Calu3 (cell line): ENCODE measurements around the gene HK2. TPM values are rescaled to one million over a fixed set of nuclear protein-coding genes. Genes with fewer than 3 reads are reported as not detected.
"Not testable (repeated sequence)": the region's sequence is repeated elsewhere in the genome, so short reads cannot be mapped to it uniquely, and the experiment has no call there.

ENCODE experiments used
- Bru-seq: library from RNA; stranded (reverse); fragments of 400-500 nt; gene quantifications from one replicate; lab custom pipeline; 2021; lab: Mats Ljungman, UMichigan
- BruChase-seq, 2 experiments: library from RNA; stranded (reverse); fragments of 400-500 nt; gene quantifications; one replicate each; lab custom pipeline; 2021; lab: Mats Ljungman, UMichigan
- BruUV-seq: library from RNA; stranded (reverse); fragments of 400-500 nt; replicated peaks from 2 replicates; lab custom pipeline; 2021; lab: Mats Ljungman, UMichigan
- CTCF ChIA-PET: fragments of 300-600 bp; sonication (Branson Sonifier 250); formaldehyde crosslinking; loops from one replicate; lab custom pipeline; 2022; ENCODE audit warnings: antibody characterized with exemption; lab: Charles Lee
- DNase-seq: peaks from one replicate; pipeline ENCODE4 v3.0.0; 2022
- H3K27ac Mint-ChIP-seq: one replicate; pipeline ENCODE4 v1.8.0; 2022; ENCODE audit warnings: mixed read lengths; ENCODE audit not compliant: unreplicated experiment
- H3K27me3 Mint-ChIP-seq: one replicate; pipeline ENCODE4 v1.8.0; 2022; ENCODE audit warnings: mixed read lengths; ENCODE audit not compliant: unreplicated experiment
- H3K36me3 Mint-ChIP-seq: one replicate; pipeline ENCODE4 v1.8.0; 2022; ENCODE audit warnings: mild to moderate bottlenecking, moderate library complexity, mixed read lengths; ENCODE audit not compliant: insufficient read depth, unreplicated experiment
- H3K4me1 Mint-ChIP-seq: one replicate; pipeline ENCODE4 v1.8.0; 2022; ENCODE audit warnings: mild to moderate bottlenecking, low read depth, mixed read lengths; ENCODE audit not compliant: unreplicated experiment
- H3K4me3 Mint-ChIP-seq: one replicate; pipeline ENCODE4 v1.8.0; 2022; ENCODE audit warnings: mild to moderate bottlenecking, low read depth, moderate library complexity, mixed read lengths; ENCODE audit not compliant: unreplicated experiment
- H3K9me3 Mint-ChIP-seq: one replicate; pipeline ENCODE4 v1.8.0; 2022; ENCODE audit warnings: low read depth, mixed read lengths; ENCODE audit not compliant: unreplicated experiment
- intact Hi-C: fragments of 100-400 bp; cut with micrococcal nuclease; formaldehyde crosslinking; loops from one replicate; pipeline ENCODE4 v1.10.0; 2022; ENCODE audit not compliant: unreplicated experiment
- long read RNA-seq: library from polyadenylated mRNA; stranded (forward); transcript quantifications from one replicate; pipeline ENCODE4 v2.0.0, GENCODE V29; 2022
- total RNA-seq: library from RNA; stranded (reverse); gene quantifications from 2 replicates; pipeline ENCODE4 v1.2.3, GENCODE V29; 2022
- TF ChIP-seq, protein P1 (sequence below): fragments of 200-600 bp; IDR thresholded peaks from one replicate; pipeline ENCODE4 v1.8.0; 2022; ENCODE audit warnings: antibody characterized with exemption; ENCODE audit not compliant: unreplicated experiment

Gene HK2
- total RNA-seq (56.5 and 79.4 TPM in 2 replicates), Bru-seq, nascent RNA (percentile 91 among the genes with signal in this experiment), BruChase-seq, experiment 1, labeled RNA remaining after a 6-hour chase (percentile 86 among the genes with signal in this experiment), BruChase-seq, experiment 2, labeled RNA remaining after a 2-hour chase (percentile 81 among the genes with signal in this experiment)
- long read RNA-seq, full-length matches to known transcripts: 10 of 42 reads
- long read RNA-seq, partial matches to known transcripts: 31 of 42 reads
- long read RNA-seq, other reads (novel, unspliced or antisense): 1 of 42 reads

DNA sequence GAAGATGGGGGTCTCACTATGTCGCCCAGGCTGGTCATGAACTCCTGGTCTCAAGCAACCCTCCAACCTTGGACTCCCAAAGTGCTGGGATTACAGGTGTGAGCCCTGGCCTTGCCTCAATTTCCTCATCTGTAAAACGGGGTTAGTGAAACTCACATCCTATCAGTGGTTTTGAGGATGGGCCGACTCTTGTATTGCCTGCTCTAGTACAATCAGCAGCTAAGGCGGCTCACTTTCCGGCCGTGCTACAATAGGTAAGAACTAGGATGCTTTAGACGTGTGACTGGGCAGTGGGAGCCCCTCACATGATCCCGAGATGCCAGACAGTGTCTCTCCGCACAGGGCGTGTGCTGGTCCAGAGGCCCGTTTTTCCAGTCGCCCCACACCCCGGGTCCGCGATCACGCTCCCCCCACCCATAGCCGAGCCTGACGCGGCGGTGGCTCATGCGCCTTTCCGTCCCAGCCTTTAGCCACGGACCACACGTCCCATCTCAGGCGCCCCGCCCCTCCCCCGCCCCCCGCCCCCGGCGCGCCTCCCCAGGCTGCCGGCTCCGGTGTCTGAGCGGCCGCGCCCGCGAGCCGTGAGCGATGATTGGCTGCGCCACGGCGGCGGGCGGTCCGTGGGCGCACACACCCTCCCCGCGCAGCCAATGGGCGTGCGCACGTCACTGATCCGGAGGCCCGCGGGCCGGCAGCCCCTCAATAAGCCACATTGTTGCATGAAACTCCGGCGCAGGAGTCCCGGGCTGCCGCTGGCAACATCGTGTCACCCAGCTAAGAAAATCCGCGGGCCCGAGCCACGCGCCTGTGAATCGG lies at the start of gene HK2:
Gene HK2, plus strand, starts transcription at position 710 of the 816 bp plus-strand sequence. CDS start 454 bp downstream, outside the sequence.
- H3K36me3 Mint-ChIP-seq: peaks cover 44% of the 10 kb centered on the region
- H3K4me1 Mint-ChIP-seq: peaks cover 47% of the 10 kb centered on the region
- peak within 1 kb of the TSS; percentile 84 for H3K4me3 Mint-ChIP-seq
- intact Hi-C loops: no loop called here
- no TSS peak for BruUV-seq
- peak within 1 kb of the TSS; percentile 87 for H3K27ac Mint-ChIP-seq
- CTCF ChIA-PET: interaction anchor here (0.6 to 4.2 kb wide), 2 partner anchors 114 to 118 kb away, joined by 3 to 38 read pairs; no protein-coding TSS in a partner anchor
- no peaks in the 10 kb centered on the region for H3K9me3 Mint-ChIP-seq
- H3K27me3 Mint-ChIP-seq: no peaks in the 10 kb centered on the region
- DNase-seq: peak; percentile 89
- TF ChIP-seq, protein P1, sequence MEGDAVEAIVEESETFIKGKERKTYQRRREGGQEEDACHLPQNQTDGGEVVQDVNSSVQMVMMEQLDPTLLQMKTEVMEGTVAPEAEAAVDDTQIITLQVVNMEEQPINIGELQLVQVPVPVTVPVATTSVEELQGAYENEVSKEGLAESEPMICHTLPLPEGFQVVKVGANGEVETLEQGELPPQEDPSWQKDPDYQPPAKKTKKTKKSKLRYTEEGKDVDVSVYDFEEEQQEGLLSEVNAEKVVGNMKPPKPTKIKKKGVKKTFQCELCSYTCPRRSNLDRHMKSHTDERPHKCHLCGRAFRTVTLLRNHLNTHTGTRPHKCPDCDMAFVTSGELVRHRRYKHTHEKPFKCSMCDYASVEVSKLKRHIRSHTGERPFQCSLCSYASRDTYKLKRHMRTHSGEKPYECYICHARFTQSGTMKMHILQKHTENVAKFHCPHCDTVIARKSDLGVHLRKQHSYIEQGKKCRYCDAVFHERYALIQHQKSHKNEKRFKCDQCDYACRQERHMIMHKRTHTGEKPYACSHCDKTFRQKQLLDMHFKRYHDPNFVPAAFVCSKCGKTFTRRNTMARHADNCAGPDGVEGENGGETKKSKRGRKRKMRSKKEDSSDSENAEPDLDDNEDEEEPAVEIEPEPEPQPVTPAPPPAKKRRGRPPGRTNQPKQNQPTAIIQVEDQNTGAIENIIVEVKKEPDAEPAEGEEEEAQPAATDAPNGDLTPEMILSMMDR: no peak

DNA sequence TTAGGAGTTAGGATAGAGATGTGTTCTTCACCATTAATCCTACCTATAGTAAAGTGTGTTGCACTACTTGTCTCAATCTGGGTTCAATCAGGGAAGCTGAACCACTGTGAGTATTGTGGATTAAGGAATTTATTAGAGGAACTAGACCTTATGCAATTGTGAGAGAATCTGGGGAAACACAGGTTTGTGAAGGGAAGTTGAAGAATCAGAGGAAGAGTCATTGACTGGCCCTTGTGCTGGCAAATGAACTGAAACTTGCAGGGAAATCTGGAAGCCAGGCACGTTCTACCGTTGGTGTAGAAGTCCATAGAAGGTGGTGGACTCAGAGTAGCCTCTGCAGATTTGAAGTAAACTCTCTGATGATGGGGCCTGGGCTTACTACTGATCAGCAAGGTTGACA lies 44.7 kb upstream of the HK2 start:
- no peak overlapping the region for H3K4me3 Mint-ChIP-seq
- H3K9me3 Mint-ChIP-seq: peaks cover 10% of the 10 kb centered on the region
- no peaks in the 10 kb centered on the region for H3K36me3 Mint-ChIP-seq
- TF ChIP-seq, protein P1: no peak
- peaks cover 18% of the 10 kb centered on the region for H3K27me3 Mint-ChIP-seq
- CTCF ChIA-PET: no interaction called here
- no peak overlapping the region for H3K27ac Mint-ChIP-seq
- no TSS peak for BruUV-seq
- intact Hi-C loops: no loop called here
- no peak for DNase-seq
- no peaks in the 10 kb centered on the region for H3K4me1 Mint-ChIP-seq

DNA sequence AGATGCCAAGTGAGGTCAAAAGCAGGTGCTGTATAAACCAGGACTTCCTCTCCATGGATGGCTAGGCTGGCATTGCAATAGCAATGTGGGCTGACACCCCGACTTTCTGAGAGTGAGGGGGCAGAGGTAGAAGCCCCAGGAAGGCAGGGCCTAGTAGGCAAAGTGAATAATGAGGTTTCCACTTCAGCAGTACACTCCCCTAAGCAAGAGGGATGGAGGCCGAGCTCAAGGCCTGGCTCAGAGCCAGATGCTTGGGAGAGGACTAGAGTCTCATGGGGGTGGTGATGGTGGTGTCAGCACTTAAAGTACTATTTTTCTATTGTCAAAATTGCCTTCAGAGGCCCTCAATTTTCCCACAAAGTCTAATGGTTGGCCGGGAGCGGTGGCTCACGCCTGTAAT lies 41.6 kb upstream of the HK2 start:
- CTCF ChIA-PET: no interaction called here
- no TSS peak for BruUV-seq
- DNase-seq: no peak
- no peaks in the 10 kb centered on the region for H3K4me1 Mint-ChIP-seq
- H3K36me3 Mint-ChIP-seq: no peaks in the 10 kb centered on the region
- TF ChIP-seq, protein P1: no peak
- intact Hi-C loops: no loop called here
- peaks cover 18% of the 10 kb centered on the region for H3K27me3 Mint-ChIP-seq
- H3K27ac Mint-ChIP-seq: no peak overlapping the region
- peaks cover 10% of the 10 kb centered on the region for H3K9me3 Mint-ChIP-seq
- H3K4me3 Mint-ChIP-seq: no peak overlapping the region

DNA sequence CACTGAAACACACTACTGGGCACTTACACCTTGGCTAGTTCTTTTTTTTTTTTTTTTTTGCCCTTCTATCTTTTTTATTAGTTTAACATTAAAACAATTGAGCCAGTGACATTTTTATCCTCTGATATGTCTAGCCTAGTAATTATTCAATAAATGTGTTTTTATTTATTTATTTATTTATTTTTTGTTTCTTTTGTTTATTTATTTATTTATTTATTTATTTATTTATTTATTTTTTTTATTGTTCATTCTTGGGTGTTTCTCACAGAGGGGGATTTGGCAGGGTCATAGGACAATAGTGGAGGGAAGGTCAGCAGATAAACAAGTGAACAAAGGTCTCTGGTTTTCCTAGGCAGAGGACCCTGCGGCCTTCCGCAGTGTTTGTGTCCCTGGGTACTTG lies 39.0 kb upstream of the HK2 start:
- H3K4me3 Mint-ChIP-seq, H3K4me1 Mint-ChIP-seq, H3K36me3 Mint-ChIP-seq, H3K27ac Mint-ChIP-seq, H3K9me3 Mint-ChIP-seq, H3K27me3 Mint-ChIP-seq, intact Hi-C loops, CTCF ChIA-PET, BruUV-seq, DNase-seq: not testable (repeated sequence)
